ENCODE results near the gene GRIK4. TPM values are rescaled to one million over a fixed set of nuclear protein-coding genes. Genes with fewer than 3 reads are reported as not detected.

GRIK4 gene
- total RNA-seq, 4 donors from 2014 or later: under 0.01 to 0.69 (median 0.25) TPM

DNA sequence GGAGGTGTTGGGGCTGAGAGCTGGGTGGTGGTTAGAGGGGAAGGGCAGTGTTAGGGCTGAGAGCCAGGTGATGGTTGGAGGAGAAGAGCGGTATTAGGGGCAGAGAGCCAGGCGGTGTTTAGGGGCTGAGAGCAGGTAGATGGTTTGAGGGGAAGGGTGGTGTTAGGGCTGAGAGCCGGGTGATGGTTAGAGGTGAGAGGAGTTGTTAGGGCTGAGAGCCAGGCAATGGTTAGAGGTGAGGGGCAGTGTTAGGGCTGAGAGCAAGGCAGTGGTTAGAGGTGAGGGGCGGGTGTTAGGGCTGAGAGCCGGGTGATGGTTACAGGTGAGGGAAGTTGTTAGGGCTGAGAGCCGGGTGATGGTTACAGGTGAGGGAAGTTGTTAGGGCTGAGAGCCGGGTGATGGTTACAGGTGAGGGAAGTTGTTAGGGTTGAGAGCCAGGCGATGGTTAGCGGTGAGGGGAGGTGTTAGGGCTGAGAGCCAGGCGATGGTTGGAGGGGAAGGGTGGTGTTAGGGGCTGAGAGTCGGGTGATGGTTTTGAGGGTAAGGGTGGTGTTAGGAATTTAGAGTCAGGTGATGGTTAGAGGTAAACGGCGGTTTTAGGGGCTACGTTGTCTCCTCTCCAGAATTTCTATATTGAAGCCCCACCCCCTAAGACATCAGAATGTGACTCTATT, 282.4 kb downstream of the GRIK4 start:
- 74 to 87% methylated on average over 14 of the region's 14 CpGs for WGBS, 2 donors (ENCODE audit: low coverage in 1 of 2)
- no peaks in the 10 kb centered on the region for H3K36me3 ChIP-seq
- ATAC-seq: no peak
- peaks cover 67% of the 10 kb centered on the region for H3K27me3 ChIP-seq
- peaks cover 0 to 13% (median 0%) of the 10 kb centered on the region in 3 donors for H3K9me3 ChIP-seq
- TF ChIP-seq EP300 (IDR thresholded peaks at IDR 0.05): no peak
- TF ChIP-seq POLR2A (IDR thresholded peaks at IDR 0.05): no peak
- no peak for TF ChIP-seq POLR2AphosphoS5 (IDR thresholded peaks at IDR 0.05)
- TF ChIP-seq, protein P1, sequence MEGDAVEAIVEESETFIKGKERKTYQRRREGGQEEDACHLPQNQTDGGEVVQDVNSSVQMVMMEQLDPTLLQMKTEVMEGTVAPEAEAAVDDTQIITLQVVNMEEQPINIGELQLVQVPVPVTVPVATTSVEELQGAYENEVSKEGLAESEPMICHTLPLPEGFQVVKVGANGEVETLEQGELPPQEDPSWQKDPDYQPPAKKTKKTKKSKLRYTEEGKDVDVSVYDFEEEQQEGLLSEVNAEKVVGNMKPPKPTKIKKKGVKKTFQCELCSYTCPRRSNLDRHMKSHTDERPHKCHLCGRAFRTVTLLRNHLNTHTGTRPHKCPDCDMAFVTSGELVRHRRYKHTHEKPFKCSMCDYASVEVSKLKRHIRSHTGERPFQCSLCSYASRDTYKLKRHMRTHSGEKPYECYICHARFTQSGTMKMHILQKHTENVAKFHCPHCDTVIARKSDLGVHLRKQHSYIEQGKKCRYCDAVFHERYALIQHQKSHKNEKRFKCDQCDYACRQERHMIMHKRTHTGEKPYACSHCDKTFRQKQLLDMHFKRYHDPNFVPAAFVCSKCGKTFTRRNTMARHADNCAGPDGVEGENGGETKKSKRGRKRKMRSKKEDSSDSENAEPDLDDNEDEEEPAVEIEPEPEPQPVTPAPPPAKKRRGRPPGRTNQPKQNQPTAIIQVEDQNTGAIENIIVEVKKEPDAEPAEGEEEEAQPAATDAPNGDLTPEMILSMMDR (IDR thresholded peaks at IDR 0.05): no peak
- H3K4me3 ChIP-seq: no peak overlapping the region
- H3K4me1 ChIP-seq: no peaks in the 10 kb centered on the region
- H3K27ac ChIP-seq: no peak overlapping the region

DNA sequence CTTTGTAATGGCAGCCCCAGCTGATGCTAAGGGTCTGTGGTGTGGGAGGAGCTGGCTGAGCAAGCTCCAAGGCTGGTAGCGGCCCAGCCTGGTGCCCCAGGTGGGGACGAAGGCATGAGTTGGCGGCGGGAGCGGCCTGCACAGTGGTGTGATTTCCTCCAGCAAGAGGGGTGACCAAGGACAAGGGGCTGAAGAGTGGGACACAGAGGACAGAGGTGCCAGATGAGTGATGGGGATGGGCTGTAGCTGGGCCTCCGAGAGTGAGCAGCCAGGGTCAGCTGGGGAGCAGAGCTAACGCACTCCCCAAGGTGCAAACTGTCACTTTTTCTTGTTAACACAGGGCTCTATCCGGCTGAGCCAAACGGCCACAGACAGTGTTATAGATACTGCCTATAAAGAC, 283.2 kb downstream of the GRIK4 start:
- 0 to 82% methylated on average over 1 to 8 of the region's 9 CpGs for whole genome bisulfite sequencing, 2 donors (ENCODE audit: low coverage in 1 of 2)
- peaks cover 59% of the 10 kb centered on the region for H3K27me3 ChIP-seq
- peaks cover 0 to 13% (median 0%) of the 10 kb centered on the region in 3 donors for H3K9me3 ChIP-seq
- no peak overlapping the region for H3K4me3 ChIP-seq
- no peak for ATAC-seq
- no peak for TF ChIP-seq POLR2A (IDR thresholded peaks at IDR 0.05)
- TF ChIP-seq POLR2AphosphoS5 (IDR thresholded peaks at IDR 0.05): no peak
- TF ChIP-seq, protein P1 (IDR thresholded peaks at IDR 0.05): no peak
- TF ChIP-seq EP300 (IDR thresholded peaks at IDR 0.05): no peak
- no peak overlapping the region for H3K27ac ChIP-seq
- no peaks in the 10 kb centered on the region for H3K4me1 ChIP-seq
- H3K36me3 ChIP-seq: no peaks in the 10 kb centered on the region

DNA sequence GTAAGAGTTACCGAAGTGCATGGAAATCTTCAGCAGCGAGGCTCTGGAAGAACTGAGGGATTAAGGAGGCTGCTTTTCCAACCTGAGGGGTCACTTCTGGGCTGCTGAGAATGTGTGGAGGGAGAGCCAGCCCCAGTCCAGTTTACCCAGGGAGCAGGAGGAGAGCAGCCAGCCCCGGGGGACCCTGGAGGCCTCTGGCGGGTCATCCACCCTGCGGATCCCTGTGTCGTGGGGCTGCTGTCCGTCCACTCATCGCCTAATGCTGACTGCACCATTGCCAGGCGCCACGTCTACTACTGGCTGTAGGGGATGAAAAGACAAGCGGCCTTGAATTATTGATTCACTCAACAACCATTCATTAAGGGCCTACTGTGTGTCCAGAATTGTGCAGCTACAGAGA, 283.6 kb downstream of the GRIK4 start:
- Histone ChIP-seq H3K27ac (no peak overlapping the region), H3K9me3 (peaks cover 0 to 13% (median 0%) of the 10 kb centered on the region in 3 donors), H3K4me3 (no peak overlapping the region), H3K4me1 (no peaks in the 10 kb centered on the region), H3K36me3 (no peaks in the 10 kb centered on the region), H3K27me3 (peaks cover 59% of the 10 kb centered on the region)
- TF ChIP-seq EP300 (IDR thresholded peaks at IDR 0.05) (no peak), POLR2AphosphoS5 (IDR thresholded peaks at IDR 0.05) (no peak), POLR2A (IDR thresholded peaks at IDR 0.05) (no peak)
- TF ChIP-seq, protein P1 (IDR thresholded peaks at IDR 0.05): no peak
- 74 to 89% methylated on average over 2 to 8 of the region's 11 CpGs for WGBS, 2 donors (ENCODE audit: low coverage in 1 of 2)
- ATAC-seq: no peak

DNA sequence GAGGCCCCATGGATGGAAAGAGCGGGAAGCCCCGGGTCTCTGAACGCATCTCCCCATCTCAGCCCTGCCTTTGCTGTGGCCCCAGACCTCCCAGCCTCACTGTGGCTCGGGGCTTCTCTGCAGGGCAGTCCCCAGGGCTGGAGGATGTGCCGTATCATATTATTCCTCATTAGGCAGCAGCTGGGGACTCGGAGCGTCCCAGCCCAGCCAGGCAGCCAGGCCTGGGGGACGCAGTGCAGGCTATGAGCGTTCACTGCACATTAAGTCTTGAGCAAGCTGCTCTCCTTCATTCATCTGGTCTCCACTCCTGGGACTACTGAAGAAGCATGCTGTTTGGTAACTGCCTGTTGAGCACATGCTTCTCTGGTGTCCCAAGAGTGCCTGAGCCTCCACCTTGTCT, 285.6 kb downstream of the GRIK4 start:
- no peak for ATAC-seq
- WGBS, 2 donors (ENCODE audit: low coverage in 1 of 2): no CpG with 5 or more reads among the region's 9 CpGs
- TF ChIP-seq POLR2AphosphoS5 (IDR thresholded peaks at IDR 0.05): no peak
- no peak for TF ChIP-seq EP300 (IDR thresholded peaks at IDR 0.05)
- no peak for TF ChIP-seq POLR2A (IDR thresholded peaks at IDR 0.05)
- Histone ChIP-seq H3K9me3 (peaks cover 0 to 3% (median 0%) of the 10 kb centered on the region in 3 donors), H3K4me1 (no peaks in the 10 kb centered on the region), H3K27me3 (peaks cover 47% of the 10 kb centered on the region), H3K4me3 (no peak overlapping the region), H3K27ac (no peak overlapping the region), H3K36me3 (no peaks in the 10 kb centered on the region)

DNA sequence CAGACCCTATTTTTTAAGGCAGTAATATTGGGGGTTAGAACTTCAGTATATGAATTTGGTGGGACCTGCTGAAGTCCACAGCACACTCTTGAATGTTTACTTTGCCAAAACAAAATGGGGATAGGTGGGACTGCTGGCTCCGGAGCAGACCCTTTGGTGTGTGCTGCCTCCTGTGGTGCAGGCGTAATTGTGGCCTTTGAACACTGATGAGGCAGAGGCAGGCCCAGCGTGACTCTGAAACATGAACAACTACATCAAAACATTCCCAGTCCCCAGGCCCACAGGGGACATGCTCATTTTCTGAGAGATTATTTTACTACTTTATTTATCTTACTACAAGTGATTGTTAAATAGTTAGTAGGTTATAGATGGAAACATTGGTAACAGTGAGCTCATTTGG, 287.3 kb downstream of the GRIK4 start:
- Histone ChIP-seq H3K4me1 (no peaks in the 10 kb centered on the region), H3K4me3 (no peak overlapping the region), H3K27ac (no peak overlapping the region), H3K27me3 (peaks cover 46% of the 10 kb centered on the region), H3K36me3 (no peaks in the 10 kb centered on the region), H3K9me3 (no peaks in the 10 kb centered on the region)
- no peak for ATAC-seq
- 69 to 100% methylated on average over 2 to 3 of the region's 3 CpGs for WGBS, 2 donors (ENCODE audit: low coverage in 1 of 2)
- TF ChIP-seq EP300 (IDR thresholded peaks at IDR 0.05) (no peak), POLR2AphosphoS5 (IDR thresholded peaks at IDR 0.05) (no peak), POLR2A (IDR thresholded peaks at IDR 0.05) (no peak)
- TF ChIP-seq, protein P1 (IDR thresholded peaks at IDR 0.05): no peak
